HuH-7 (cell line): Measurements from ENCODE around the gene RBMY1A1.
"Not testable (repeated sequence)": the region's sequence is repeated elsewhere in the genome, so short reads cannot be mapped to it uniquely, and the experiment has no call there.

Source experiments
- DNase-seq: peaks from one replicate; pipeline ENCODE4 v3.0.0; 2011; ENCODE audit warnings: low spot score

Gene RBMY1A1

DNA sequence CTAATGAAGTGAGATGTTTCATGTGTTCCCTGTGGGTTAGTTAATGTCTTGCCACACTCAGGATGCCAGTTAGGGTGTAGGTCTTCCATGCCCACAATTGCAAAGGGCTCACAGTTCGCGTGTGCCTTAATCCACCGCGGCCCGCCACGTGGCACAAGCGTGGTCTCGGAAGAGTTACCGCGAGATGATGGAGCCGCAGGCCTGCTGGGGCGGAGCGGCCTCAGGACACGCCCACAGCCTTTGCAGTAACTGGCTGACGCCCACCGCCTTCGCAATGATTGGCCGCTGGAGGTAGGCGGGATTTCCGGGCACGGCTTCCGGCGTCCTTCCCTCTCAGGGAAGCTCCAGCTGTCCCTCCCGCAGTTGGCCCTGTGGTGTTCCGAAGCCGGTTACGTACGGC is at the start of gene RBMY1A1:
RBMY1A1 (plus strand) TSS at position 301 of the 400 bp plus-strand sequence. CDS start 2,013 bp downstream, outside the sequence.
- not testable (repeated sequence) for DNase-seq

DNA sequence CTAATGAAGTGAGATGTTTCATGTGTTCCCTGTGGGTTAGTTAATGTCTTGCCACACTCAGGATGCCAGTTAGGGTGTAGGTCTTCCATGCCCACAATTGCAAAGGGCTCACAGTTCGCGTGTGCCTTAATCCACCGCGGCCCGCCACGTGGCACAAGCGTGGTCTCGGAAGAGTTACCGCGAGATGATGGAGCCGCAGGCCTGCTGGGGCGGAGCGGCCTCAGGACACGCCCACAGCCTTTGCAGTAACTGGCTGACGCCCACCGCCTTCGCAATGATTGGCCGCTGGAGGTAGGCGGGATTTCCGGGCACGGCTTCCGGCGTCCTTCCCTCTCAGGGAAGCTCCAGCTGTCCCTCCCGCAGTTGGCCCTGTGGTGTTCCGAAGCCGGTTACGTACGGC is 23.6 kb upstream of the RBMY1A1 start, which contains the start of gene RBMY1B:
RBMY1B (plus strand) TSS at position 301 of the 400 bp plus-strand sequence. CDS start 2,013 bp downstream, outside the sequence.
- not testable (repeated sequence) for DNase-seq

DNA sequence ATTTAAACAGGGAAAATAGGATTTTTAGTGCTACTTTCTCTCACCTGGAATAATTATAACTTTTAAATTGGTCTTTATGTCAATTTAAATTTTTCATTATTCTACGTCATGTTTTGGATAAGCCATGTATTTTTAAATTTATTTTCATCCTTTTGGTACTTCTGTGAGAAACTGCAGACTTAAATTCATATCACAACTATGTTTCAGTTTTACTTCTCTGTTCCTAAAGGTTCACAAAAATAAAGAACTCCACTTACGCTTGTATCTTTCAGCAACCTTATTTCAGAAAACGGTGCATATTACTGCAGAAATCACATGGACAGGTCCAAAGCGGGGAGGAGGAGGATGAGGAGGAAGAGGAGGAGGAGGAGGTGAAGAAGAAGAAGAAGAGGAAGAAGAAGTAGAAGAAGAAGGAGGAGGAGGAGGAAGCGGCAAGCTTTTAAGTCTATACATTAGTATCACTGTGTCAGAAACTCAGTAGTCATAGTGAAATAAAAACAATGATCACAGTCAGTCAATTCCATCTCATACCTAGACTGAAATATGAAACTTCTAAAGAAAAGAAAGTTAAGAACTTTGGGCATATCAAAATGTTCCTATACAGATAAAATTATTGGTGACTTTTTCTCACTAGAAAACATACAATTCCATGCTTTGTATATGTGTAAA is 24.8 kb downstream of the RBMY1A1 start:
- DNase-seq = not testable (repeated sequence)

DNA sequence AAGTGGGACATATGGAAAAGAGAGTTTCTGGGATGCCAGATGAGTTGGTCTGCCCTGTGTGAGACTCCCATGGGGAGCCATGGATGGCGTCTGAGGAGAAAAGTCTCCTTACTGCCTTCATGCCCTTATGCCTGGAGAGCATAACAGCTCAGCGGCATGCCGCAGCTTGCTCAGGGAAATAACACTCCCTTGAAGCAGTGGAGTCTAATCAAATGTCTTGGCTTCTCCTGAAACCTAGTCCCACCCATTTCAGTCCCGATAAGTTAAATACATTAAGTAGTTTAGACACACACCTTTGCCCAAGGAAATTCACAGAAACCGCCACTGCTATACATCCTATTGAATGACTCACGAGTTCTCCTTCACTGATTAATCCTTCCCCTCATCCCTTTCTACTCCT is 50.8 kb downstream of the RBMY1A1 start:
- DNase-seq = no peak

DNA sequence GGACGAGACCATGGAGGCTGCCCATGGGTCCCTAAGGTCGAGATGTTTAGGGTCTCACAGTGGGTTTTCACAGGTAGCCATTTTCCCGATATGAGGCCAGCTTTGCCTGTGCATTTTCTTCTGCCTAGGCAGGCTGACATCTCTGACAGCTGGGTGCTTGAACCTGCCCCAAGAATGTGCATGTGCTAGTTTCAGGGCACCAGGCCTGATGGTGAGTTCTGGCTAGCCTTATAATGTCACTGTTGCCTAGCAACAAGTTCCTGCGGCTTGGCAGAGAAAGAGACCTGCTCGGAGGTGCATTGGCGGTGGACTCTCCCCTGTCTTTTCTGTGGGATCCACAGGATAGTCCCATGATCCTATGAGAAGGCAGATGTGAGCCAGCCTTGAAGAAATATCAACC is 51.8 kb downstream of the RBMY1A1 start:
- DNase-seq = not testable (repeated sequence)

DNA sequence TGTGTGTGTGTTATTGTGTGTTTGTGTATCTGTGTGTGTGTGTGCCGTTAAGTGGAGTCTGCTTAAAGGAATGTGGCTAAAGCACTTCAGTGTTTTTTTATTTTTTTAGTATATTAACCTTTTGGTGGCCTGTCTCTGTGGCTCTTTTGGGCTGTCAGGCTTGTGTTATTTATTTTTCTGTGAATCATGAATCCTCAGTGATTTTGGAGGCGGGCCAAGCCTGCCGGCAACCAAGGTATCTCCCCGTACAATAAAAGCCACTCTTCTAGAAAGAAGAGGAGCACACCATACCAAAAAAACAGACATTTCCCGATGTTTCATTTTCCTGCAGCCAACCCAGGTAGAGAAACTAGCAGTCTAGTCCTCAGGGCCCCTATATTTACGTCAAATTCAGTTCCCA is 57.4 kb downstream of the RBMY1A1 start:
- no peak for DNase-seq

DNA sequence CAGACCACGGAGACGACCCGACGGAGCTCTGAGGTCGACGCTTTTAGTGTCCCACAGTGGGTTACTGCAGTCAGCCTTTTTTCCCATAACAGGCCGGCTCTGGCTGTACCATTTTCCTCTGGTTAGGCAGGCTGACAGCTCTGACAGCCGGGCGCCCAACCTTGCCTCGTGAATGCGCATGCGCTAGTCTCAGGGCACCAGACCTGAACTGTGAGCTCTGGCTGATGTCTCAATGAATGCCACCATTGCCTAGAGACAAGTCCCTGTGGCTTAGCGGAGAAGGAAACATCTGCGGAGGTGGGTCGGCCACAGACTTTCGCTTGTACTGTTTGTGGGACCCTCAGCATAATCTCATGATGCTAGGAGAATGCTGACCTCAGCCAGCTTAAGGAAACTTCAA is 61.6 kb downstream of the RBMY1A1 start:
- not testable (repeated sequence) for DNase-seq
